NCI-H146 treated with DMSO at 0.1 percent for 48 hours (cell line): Measurements from ENCODE around the gene PEX1.
"Not testable (repeated sequence)": the region's sequence is repeated elsewhere in the genome, so short reads cannot be mapped to it uniquely, and the experiment has no call there.

ENCODE experiments used
- DNase-seq: peaks from one replicate; lab custom pipeline; 2025; ENCODE audit not compliant: unreplicated experiment; lab: John Stamatoyannopoulos, UW

The PEX1 gene

GRCh38 chr7:92461027-92462003, 67.0 kb downstream of the PEX1 start:
- peak; percentile 28 for DNase-seq

DNA sequence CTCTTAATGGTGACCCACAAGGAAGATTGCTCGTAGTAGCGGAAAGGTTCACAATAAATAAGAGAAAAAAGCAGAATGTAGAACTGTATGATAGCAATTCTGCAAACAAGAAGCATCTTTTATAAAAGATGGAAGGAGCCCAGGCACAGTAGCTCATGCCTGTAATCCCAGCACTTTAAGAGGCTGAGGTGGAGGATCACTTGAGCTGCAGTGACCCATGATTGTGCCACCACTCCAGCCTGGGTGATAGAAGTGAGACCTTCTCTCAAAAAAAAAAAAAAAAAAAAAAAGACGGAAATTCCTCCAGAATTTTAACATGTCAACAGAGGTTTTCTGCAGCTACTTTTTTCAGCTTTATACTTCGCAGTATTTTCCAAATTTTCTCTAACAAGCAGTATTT, 67.8 kb downstream of the PEX1 start:
- no peak for DNase-seq

- no peak for DNase-seq
Observed at GRCh38 chr7:92460109-92460508, 68.2 kb downstream of the PEX1 start.

GRCh38 chr7:92456236-92456635, 72.1 kb downstream of the PEX1 start:
- DNase-seq, result no peak

GRCh38 chr7:92451645-92452044, 76.7 kb downstream of the PEX1 start:
- DNase-seq, result no peak

- DNase-seq, result peak; percentile 72
Observed at GRCh38 chr7:92448205-92448747, 80.0 kb downstream of the PEX1 start.

DNA sequence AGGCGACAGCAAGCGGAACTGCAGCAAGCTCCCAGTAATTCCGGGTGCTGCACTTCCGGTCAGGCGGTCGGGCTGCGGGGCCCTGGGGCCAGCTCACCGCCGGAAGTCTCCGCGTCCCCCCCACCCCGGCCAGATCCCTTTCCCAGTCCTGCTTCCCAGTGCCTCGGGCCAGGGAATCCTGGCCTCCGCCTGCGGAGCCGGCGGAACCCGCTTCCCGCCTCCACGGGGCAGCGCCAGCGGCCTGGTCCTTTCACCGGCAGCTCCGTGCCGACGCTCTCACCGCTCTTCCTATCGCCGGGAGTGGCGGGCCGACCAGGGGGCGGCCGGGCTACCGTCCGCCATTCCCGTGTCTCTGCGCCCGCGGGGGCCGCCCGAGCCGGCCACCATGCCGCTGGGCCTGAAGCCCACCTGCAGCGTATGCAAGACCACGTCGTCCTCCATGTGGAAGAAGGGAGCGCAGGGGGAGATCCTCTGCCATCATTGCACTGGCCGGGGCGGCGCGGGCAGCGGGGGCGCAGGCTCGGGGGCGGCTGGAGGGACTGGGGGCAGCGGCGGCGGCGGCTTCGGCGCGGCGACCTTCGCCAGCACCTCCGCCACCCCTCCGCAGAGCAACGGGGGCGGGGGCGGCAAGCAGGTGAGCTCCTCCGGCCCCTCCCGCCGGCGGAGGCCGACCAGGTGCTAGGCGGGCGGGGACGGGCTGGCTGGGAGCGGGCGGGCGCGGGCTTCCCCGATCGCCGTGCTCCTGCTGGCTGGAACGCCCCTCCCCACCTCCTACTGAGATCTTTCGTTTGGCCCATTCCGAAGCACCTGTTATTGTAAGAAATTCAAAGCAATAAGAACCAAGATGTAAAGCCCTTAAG, 80.7 kb downstream of the PEX1 start, which contains the start of gene GATAD1:
Gene GATAD1, plus strand, starts transcription at position 138 of the 860 bp plus-strand sequence. Its CDS starts 248 bp downstream, at position 386.
- DNase-seq, result peak; percentile 92

DNA sequence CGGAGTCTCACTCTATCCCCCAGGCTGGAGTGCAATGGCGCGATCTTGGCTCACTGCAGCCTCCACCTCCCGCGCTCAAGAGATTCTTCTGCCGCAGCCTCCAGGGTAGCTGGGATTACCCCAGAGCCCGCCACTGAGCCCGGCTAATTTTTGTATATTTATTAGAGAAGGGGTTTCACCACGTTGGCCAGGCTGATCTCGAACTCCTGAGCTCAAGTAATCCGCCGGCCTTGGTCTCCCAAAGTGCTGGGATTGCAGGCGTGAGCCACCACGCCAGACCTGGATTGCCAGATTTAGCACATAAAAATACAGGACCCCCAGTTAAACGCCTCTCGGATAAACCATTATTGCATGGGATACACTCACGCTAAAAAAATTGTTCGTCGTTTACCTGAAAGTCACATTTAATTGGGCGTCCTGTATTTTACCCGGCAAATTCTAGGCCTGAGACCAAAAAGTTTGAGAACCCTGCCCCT, 81.4 kb downstream of the PEX1 start:
- no peak for DNase-seq

- DNase-seq, result not testable (repeated sequence)
Observed at GRCh38 chr7:92442720-92443119, 85.6 kb downstream of the PEX1 start.

GRCh38 chr7:92437956-92438491, 90.3 kb downstream of the PEX1 start:
- no peak for DNase-seq
